Common myeloid progenitor, CD34-positive (primary cell): ENCODE data around the gene ENTR1.

Experiments used
- CTCF ChIA-PET: fragments of 350-600 bp; sonication (Branson Sonifier 250); formaldehyde crosslinking; loops from one replicate; lab custom pipeline; 2021; ENCODE audit warnings: antibody characterized with exemption; lab: Charles Lee
- POLR2A ChIA-PET: fragments of 350-600 bp; sonication (Branson Sonifier 250); formaldehyde crosslinking; loops from one replicate; lab custom pipeline; 2021; ENCODE audit warnings: antibody characterized with exemption; lab: Charles Lee
- DNase-seq, 3 donors: peaks; one replicate each; pipeline versions ENCODE4 v3.0.0 to v3.0.0-alpha.2; 2013
- H3K27ac ChIP-seq, 2 experiments: 1 replicate in 1 of 2; 2 replicates in 1 of 2; pipeline ENCODE4 v1.7.0; 2013; ENCODE audit warnings: inconsistent platforms in 2 of 2, low read length in 2 of 2, mild to moderate bottlenecking in 2 of 2, low read depth in 1 of 2, moderate library complexity in 1 of 2; ENCODE audit not compliant: severe bottlenecking in 2 of 2, insufficient read depth in 1 of 2, poor library complexity in 1 of 2
- H3K27me3 ChIP-seq, 5 experiments: replicated peaks in 2 of 5; 1 replicate in 3 of 5; 2 replicates in 2 of 5; pipeline versions ENCODE4 v1.6.1 to v1.7.0; 2013; ENCODE audit warnings: low read length in 4 of 5, mild to moderate bottlenecking in 2 of 5, moderate library complexity in 2 of 5, inconsistent platforms in 1 of 5; ENCODE audit not compliant: insufficient read depth in 5 of 5, control insufficient read depth in 4 of 5
- H3K36me3 ChIP-seq, 4 experiments: 1 replicate in 2 of 4; 2 replicates in 2 of 4; pipeline versions ENCODE4 v1.6.1 to v1.7.0; 2013; ENCODE audit warnings: low read length in 3 of 4, control low read depth in 1 of 4, mild to moderate bottlenecking in 1 of 4; ENCODE audit not compliant: control insufficient read depth in 4 of 4, insufficient read depth in 4 of 4
- H3K4me1 ChIP-seq, 4 experiments: 1 replicate in 3 of 4; 2 replicates in 1 of 4; pipeline versions ENCODE4 v1.6.1 to v1.7.1; 2013; ENCODE audit warnings: low read length in 3 of 4, mild to moderate bottlenecking in 3 of 4, control low read depth in 1 of 4, inconsistent platforms in 1 of 4, moderate library complexity in 1 of 4; ENCODE audit not compliant: control insufficient read depth in 4 of 4, insufficient read depth in 4 of 4; ENCODE audit errors: control extremely low read depth in 1 of 4
- H3K4me3 ChIP-seq, 7 experiments: 1 replicate in 4 of 7; 2 replicates in 3 of 7; pipeline versions ENCODE4 v1.5.1 to v1.7.0; 2013; ENCODE audit warnings: mild to moderate bottlenecking in 7 of 7, low read length in 6 of 7, moderate library complexity in 6 of 7, inconsistent platforms in 2 of 7, low read depth in 2 of 7, control low read depth in 1 of 7; ENCODE audit not compliant: insufficient read depth in 4 of 7, control insufficient read depth in 1 of 7; ENCODE audit errors: extremely low read depth in 1 of 7
- H3K9me3 ChIP-seq, 5 experiments: 1 replicate in 4 of 5; 2 replicates in 1 of 5; pipeline versions ENCODE4 v1.6.1 to v1.7.1; 2013; ENCODE audit warnings: low read length in 4 of 5, mild to moderate bottlenecking in 2 of 5, inconsistent platforms in 1 of 5, low read depth in 1 of 5, moderate library complexity in 1 of 5; ENCODE audit not compliant: control insufficient read depth in 4 of 5, insufficient read depth in 2 of 5; ENCODE audit errors: control extremely low read depth in 1 of 5
- WGBS: methylation state at CpG from one replicate; pipeline ENCODE4 v1.1.5; 2013; ENCODE audit not compliant: insufficient coverage; 5-methylcytosine and 5-hydroxymethylcytosine counted together

The ENTR1 gene

GRCh38 chr9:136404801-136405136, 5.6 kb downstream of the ENTR1 start:
- Histone ChIP-seq H3K27ac (no peak overlapping the region), H3K4me3 (no peak overlapping the region), H3K36me3 (peaks cover 5 to 65% (median 45%) of the 10 kb centered on the region in 4 experiments), H3K9me3 (no peaks in the 10 kb centered on the region), H3K27me3 (no peaks in the 10 kb centered on the region), H3K4me1 (peaks cover 0 to 19% (median 13%) of the 10 kb centered on the region in 4 experiments)
- 93% methylated on average over 14 of the region's 14 CpGs for WGBS
- no peak for DNase-seq
- POLR2A ChIA-PET = interaction anchor here (0.6 kb wide), 1 partner anchor 100 kb away, joined by 3 read pairs; no protein-coding TSS in a partner anchor
- CTCF ChIA-PET = interaction anchor here (1.3 kb wide), 1 partner anchor 41 kb away, joined by 4 read pairs; the partner anchor contains the start of gene DNLZ

GRCh38 chr9:136403915-136404800, 6.3 kb downstream of the ENTR1 start:
- DNase-seq = no peak
- ChIA-PET CTCF (interaction anchor here (0.6 to 1.7 kb wide), 4 partner anchors 41 to 1145 kb away, joined by 3 to 5 read pairs (median 4); partner anchors contain the start of gene DNLZ), POLR2A (interaction anchor here (0.6 to 0.7 kb wide), 3 partner anchors 40 to 100 kb away, joined by 3 to 4 read pairs (median 3); partner anchors contain the start of gene DNLZ)
- Histone ChIP-seq H3K4me1 (peaks cover 0 to 19% (median 13%) of the 10 kb centered on the region in 4 experiments), H3K27ac (no peak overlapping the region), H3K4me3 (no peak overlapping the region), H3K27me3 (no peaks in the 10 kb centered on the region), H3K36me3 (peaks cover 5 to 65% (median 45%) of the 10 kb centered on the region in 4 experiments), H3K9me3 (no peaks in the 10 kb centered on the region)
- WGBS = 90% methylated on average over 26 of the region's 32 CpGs

DNA sequence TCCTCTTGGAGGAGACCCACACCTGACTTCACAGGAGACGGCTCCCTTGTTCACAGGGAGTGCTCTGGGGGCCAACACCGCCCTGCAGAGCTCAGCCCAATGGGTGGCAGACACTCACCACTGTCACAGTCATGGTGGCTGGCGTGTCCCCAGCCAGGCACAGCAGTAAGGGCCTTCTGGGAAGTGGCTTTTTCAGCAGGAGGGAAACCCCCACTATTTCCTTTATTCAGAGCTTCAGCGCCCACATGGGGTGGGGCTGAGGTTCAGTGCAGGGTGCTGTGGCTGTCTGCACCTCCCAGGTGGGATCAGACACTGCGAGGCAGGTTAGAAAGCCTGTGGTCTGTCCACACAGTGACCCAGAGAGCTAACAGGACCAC, 6.9 kb downstream of the ENTR1 start:
- H3K9me3 ChIP-seq = no peaks in the 10 kb centered on the region
- peaks cover 5 to 65% (median 46%) of the 10 kb centered on the region in 4 experiments for H3K36me3 ChIP-seq
- H3K27ac ChIP-seq = no peak overlapping the region
- 66% methylated on average over 5 of the region's 5 CpGs for WGBS
- no peak overlapping the region for H3K4me3 ChIP-seq
- no peaks in the 10 kb centered on the region for H3K27me3 ChIP-seq
- DNase-seq = peak in 1 of 3 donors; percentile 11
- H3K4me1 ChIP-seq = peaks cover 0 to 20% (median 18%) of the 10 kb centered on the region in 4 experiments
- CTCF ChIA-PET = interaction anchor here (0.6 to 1.7 kb wide), 3 partner anchors 77 to 145 kb away, joined by 3 to 5 read pairs (median 3); no protein-coding TSS in a partner anchor
- POLR2A ChIA-PET = interaction anchor here (0.7 kb wide), 2 partner anchors 39 to 66 kb away, joined by 3 to 4 read pairs; partner anchors contain the start of gene DNLZ

GRCh38 chr9:136402067-136402466, 8.3 kb downstream of the ENTR1 start:
- CTCF ChIA-PET = interaction anchor here (0.7 to 2.4 kb wide), 12 partner anchors 9 to 90 kb away, joined by 3 to 22 read pairs (median 5); partner anchors contain the start of gene DNLZ
- DNase-seq = no peak
- H3K9me3 ChIP-seq = no peaks in the 10 kb centered on the region
- no peak overlapping the region for H3K27ac ChIP-seq
- 96% methylated on average over 9 of the region's 13 CpGs for WGBS
- peaks cover 5 to 68% (median 44%) of the 10 kb centered on the region in 4 experiments for H3K36me3 ChIP-seq
- POLR2A ChIA-PET = no interaction called here
- H3K4me1 ChIP-seq = peaks cover 0 to 22% (median 20%) of the 10 kb centered on the region in 4 experiments
- no peaks in the 10 kb centered on the region for H3K27me3 ChIP-seq
- no peak overlapping the region for H3K4me3 ChIP-seq

DNA sequence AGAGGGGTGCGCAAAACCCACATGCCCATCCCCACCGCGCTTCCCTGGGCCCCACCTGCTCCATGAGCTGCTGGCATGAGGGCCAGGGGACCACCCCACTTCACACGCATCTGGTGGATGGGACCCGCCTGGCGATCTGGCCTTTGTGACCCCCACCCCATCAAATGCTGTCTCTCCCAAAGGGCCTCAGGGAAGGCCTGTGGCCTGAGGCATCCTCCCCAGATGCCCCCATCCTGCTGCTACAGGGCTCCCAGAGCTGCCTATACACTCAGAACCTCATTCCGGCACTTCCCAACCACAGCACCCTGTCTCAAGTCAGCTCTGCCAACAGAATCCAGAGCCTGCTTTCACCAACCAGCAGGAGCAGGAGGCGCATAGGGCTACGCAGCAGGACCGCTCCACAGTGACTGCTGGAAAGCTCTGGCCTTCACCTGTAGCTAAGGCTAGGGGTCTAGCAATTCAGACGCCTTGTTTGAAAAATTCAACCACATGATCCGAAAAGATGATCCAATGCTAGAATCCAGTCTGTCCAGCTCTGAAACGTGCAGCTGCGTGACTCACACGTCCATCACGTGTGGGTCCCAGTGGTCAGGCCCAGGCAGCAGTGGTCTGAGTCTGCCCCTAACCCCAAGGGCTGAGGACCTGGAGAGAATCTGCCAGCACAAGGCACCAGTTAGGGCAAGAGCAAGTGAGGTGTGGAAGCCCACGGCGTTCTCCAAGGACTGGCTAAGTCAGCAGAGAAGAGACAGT, 9.1 kb downstream of the ENTR1 start:
- Histone ChIP-seq H3K4me3 (no peak overlapping the region), H3K9me3 (no peaks in the 10 kb centered on the region), H3K27me3 (no peaks in the 10 kb centered on the region), H3K4me1 (peaks cover 0 to 22% (median 20%) of the 10 kb centered on the region in 4 experiments), H3K36me3 (peaks cover 6 to 70% (median 46%) of the 10 kb centered on the region in 4 experiments), H3K27ac (no peak overlapping the region)
- DNase-seq = no peak
- ChIA-PET POLR2A (no interaction called here), CTCF (interaction anchor here (0.7 to 2.4 kb wide), 15 partner anchors 8 to 93 kb away, joined by 3 to 22 read pairs (median 5); partner anchors contain the start of gene DNLZ)
- 98% methylated on average over 18 of the region's 18 CpGs for WGBS

DNA sequence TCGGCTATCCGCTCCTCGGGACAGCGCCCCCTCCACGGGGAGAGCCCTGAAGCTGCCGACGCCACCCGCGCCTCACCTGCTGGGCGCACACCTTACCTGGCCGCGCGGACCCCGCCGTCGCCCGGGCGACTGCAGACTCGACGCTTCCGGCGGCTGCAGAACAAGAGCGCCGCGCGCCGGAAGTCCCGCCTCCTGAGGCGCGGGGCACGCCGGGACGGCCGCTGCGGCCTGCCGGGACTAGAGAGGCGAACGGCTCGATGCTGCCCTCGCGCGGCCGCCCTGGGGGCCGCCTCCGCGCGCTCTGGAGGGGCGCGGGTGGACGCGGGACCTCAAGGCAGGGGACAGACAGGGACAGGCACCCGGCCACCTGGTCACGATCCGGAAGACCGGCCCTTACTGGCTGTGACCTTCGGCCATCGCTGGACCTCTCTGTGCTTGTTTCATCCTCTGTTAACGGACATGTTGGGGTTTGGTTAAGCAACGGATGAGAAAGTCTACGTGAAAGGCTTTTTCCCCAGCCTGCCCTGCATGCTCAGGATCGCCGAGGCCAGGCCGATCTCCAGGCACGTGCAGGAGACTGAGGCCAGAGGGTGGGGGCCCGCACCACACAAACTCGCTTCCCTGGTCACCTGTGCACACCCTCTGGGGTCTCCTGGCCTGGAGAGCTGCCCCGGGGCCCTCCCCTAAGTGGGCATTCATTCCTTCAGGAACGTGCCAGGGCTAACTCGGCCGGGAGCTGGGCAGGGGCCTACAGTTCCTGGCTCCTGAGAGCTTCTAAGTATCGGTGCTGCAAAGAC, 10.2 kb downstream of the ENTR1 start, which contains the start of gene SNAPC4:
Gene SNAPC4 (minus strand): TSS at position 133 of the 797 bp plus-strand sequence. CDS start 1,742 bp downstream, outside the sequence.
- H3K4me1 ChIP-seq = peaks cover 0 to 22% (median 20%) of the 10 kb centered on the region in 4 experiments

More for the DNA sequence above, 10.2 kb downstream of the ENTR1 start, which contains the start of gene SNAPC4:
- H3K27me3 ChIP-seq = no peaks in the 10 kb centered on the region
- no peaks in the 10 kb centered on the region for H3K9me3 ChIP-seq
- CTCF ChIA-PET = interaction anchor here (0.9 to 2.4 kb wide), 10 partner anchors 7 to 91 kb away, joined by 3 to 22 read pairs (median 6); partner anchors contain the start of gene DNLZ
- H3K4me3 ChIP-seq = peak within 1 kb of the TSS; percentile 64 to 87 (median 77)
- 5% methylated on average over 55 of the region's 71 CpGs for WGBS
- H3K27ac ChIP-seq = peak within 1 kb of the TSS in 1 of 2 experiments; percentile 63
- POLR2A ChIA-PET = no interaction called here
- DNase-seq = peak; percentile 84 to 90 (median 88)
- H3K36me3 ChIP-seq = peaks cover 3 to 70% (median 47%) of the 10 kb centered on the region in 4 experiments
